Endodermal cell (in vitro differentiated cells): ENCODE data around the gene ISG20. TPM values are rescaled to one million over a fixed set of nuclear protein-coding genes. Genes with fewer than 3 reads are reported as not detected.
A peak's percentile ranks its signal among the peaks of the same experiment; 100 is the strongest.

Experiments
- DNase-seq: peaks from one replicate; pipeline ENCODE4 v3.0.0-alpha.2; 2017
- H3K27ac ChIP-seq: 2 replicates; pipeline ENCODE4 v1.5.1; 2013; ENCODE audit warnings: mild to moderate bottlenecking, low read depth, low read length, moderate library complexity
- H3K27me3 ChIP-seq: 2 replicates; pipeline ENCODE4 v1.6.1; 2013; ENCODE audit warnings: mild to moderate bottlenecking, low read length, moderate library complexity; ENCODE audit not compliant: insufficient read depth, control insufficient read depth, poor library complexity, severe bottlenecking
- H3K36me3 ChIP-seq: 2 replicates; pipeline ENCODE4 v1.7.0; 2013; ENCODE audit warnings: mild to moderate bottlenecking, low read length, moderate library complexity; ENCODE audit not compliant: control insufficient read depth, insufficient read depth
- H3K4me1 ChIP-seq: one replicate; pipeline ENCODE4 v1.7.0; 2013; ENCODE audit warnings: low read length; ENCODE audit not compliant: control insufficient read depth, insufficient read depth
- H3K4me3 ChIP-seq: 2 replicates; pipeline ENCODE4 v1.5.1; 2013; ENCODE audit warnings: mild to moderate bottlenecking, low read length, moderate library complexity
- H3K9ac ChIP-seq: 2 replicates; pipeline ENCODE4 v1.6.1; 2013; ENCODE audit warnings: mild to moderate bottlenecking, low read length, moderate library complexity; ENCODE audit not compliant: poor library complexity, severe bottlenecking; ENCODE audit errors: extremely low read depth
- H3K9me3 ChIP-seq: 2 replicates; pipeline ENCODE4 v1.6.1; 2013; ENCODE audit warnings: mild to moderate bottlenecking, low read length, moderate library complexity; ENCODE audit not compliant: control insufficient read depth
- H3K27ac Mint-ChIP-seq: 2 replicates; pipeline ENCODE4 v1.8.0; 2020; ENCODE audit warnings: mixed read lengths
- H3K27me3 Mint-ChIP-seq: 2 replicates; pipeline ENCODE4 v1.8.0; 2021; ENCODE audit warnings: mild to moderate bottlenecking, mixed read lengths; ENCODE audit not compliant: insufficient read depth
- H3K36me3 Mint-ChIP-seq: 2 replicates; pipeline ENCODE4 v1.8.0; 2020; ENCODE audit warnings: low read depth, mixed read lengths
- H3K4me1 Mint-ChIP-seq: 2 replicates; pipeline ENCODE4 v1.8.0; 2020; ENCODE audit warnings: mixed read lengths
- H3K4me3 Mint-ChIP-seq: 2 replicates; pipeline ENCODE4 v1.8.0; 2020; ENCODE audit warnings: mild to moderate bottlenecking, moderate library complexity, mixed read lengths
- H3K9me3 Mint-ChIP-seq: 2 replicates; pipeline ENCODE4 v1.8.0; 2020; ENCODE audit warnings: mild to moderate bottlenecking, mixed read lengths
- WGBS, 2 experiments: methylation state at CpG; one replicate each; pipeline versions ENCODE4 v1.1.5 to v1.1.7; 2013; ENCODE audit warnings: missing lambda C conversion rate in 2 of 2, mixed read lengths in 1 of 2; ENCODE audit not compliant: insufficient coverage in 1 of 2, insufficient read length in 1 of 2; 5-methylcytosine and 5-hydroxymethylcytosine counted together
- total RNA-seq, 2 donors: library from RNA; stranded (reverse); fragmentation: NEBNext Ultra II Directional in 1 of 2; extraction: Animal tissue kit (Norgen Biotek cat#: 25700) in 1 of 2; gene quantifications; 2 replicates in 1 of 2; 3 replicates in 1 of 2; pipeline ENCODE4 v1.2.1, GENCODE V29; 2021
- TF ChIP-seq, protein P1 (sequence below): fragments of 200-600 bp; sonication (generic); conservative IDR thresholded peaks from 2 replicates; pipeline ENCODE4 v1.5.0; 2021; ENCODE audit warnings: antibody characterized with exemption, mild to moderate bottlenecking

ISG20 gene
- total RNA-seq, 2 donors from 2014 or later, result 9.3 to 11.4 TPM

DNA sequence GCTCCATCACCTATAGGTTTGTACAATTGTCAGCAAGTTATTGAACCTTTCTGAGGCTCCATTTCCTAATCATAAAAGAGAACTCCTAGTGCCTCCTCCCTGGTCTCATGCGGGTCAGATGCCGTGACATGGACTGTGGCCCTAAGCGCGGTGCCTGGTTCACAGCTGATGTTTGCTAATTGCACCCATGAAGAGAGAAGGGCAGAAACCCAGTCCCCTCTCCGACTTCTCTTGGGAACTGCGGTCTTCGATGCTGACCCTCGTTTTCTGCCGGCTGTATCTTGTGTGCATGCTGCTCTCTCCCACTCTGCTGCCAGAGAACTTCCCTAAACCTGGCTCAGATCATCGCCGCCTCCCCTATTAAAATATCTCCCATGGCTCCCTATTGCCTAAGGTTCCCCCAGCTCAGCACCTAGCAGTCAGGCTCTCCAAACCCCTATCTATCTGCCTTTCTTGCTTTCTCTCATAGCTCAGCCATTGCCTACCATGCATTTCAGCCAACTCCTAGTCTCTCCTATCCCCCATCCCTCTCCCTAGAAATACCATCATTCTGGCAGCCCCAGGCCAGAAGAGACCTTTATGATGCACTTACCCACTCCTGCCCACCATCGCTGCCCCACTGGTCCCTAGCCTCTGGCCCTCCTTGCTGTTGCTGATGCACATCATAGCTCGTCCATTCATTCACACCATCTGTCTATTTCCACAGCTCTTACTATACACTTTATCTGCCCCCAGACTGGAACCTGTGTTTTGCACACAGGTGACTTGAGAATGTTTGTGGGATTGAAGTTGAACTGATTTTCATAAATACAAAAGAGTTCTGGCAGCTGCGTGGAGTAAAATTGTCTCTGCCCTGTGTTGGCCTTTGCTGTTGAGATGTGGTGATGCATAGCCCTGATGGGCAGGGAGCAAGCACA is 6.6 kb downstream of the ISG20 start:
- no peak overlapping the region for H3K4me3 ChIP-seq
- Mint-ChIP-seq H3K27me3 (no peaks in the 10 kb centered on the region), H3K27ac (no peak overlapping the region), H3K4me3 (no peak overlapping the region), H3K36me3 (peaks cover 3% of the 10 kb centered on the region), H3K4me1 (no peaks in the 10 kb centered on the region), H3K9me3 (no peaks in the 10 kb centered on the region)
- no peaks in the 10 kb centered on the region for H3K9me3 ChIP-seq
- 92 to 95% methylated on average over 12 to 14 of the region's 14 CpGs for WGBS, 2 experiments
- TF ChIP-seq, protein P1, sequence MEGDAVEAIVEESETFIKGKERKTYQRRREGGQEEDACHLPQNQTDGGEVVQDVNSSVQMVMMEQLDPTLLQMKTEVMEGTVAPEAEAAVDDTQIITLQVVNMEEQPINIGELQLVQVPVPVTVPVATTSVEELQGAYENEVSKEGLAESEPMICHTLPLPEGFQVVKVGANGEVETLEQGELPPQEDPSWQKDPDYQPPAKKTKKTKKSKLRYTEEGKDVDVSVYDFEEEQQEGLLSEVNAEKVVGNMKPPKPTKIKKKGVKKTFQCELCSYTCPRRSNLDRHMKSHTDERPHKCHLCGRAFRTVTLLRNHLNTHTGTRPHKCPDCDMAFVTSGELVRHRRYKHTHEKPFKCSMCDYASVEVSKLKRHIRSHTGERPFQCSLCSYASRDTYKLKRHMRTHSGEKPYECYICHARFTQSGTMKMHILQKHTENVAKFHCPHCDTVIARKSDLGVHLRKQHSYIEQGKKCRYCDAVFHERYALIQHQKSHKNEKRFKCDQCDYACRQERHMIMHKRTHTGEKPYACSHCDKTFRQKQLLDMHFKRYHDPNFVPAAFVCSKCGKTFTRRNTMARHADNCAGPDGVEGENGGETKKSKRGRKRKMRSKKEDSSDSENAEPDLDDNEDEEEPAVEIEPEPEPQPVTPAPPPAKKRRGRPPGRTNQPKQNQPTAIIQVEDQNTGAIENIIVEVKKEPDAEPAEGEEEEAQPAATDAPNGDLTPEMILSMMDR, result no peak
- H3K36me3 ChIP-seq, result peaks cover 12% of the 10 kb centered on the region
- no peaks in the 10 kb centered on the region for H3K27me3 ChIP-seq
- no peak overlapping the region for H3K27ac ChIP-seq
- peak; percentile 28 for DNase-seq
- no peaks in the 10 kb centered on the region for H3K4me1 ChIP-seq
- H3K9ac ChIP-seq, result no peak overlapping the region

DNA sequence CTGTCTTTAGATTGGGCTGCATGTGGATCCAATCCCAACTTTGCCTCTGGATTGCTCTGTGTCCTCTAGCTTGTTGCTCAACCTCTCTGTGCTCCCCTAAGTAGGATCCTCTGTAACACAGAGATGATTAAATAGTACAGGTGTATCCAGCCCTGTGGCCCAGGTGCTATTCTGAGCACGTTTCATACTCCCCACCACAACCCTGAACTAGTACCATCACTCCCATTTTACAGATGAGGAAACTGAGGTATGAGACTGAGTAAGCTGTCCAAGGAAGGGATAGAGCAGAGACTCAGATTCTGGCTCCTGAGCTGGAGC is 7.2 kb downstream of the ISG20 start:
- Histone ChIP-seq H3K36me3 (peaks cover 12% of the 10 kb centered on the region), H3K9me3 (no peaks in the 10 kb centered on the region), H3K27ac (no peak overlapping the region), H3K4me3 (no peak overlapping the region), H3K27me3 (no peaks in the 10 kb centered on the region), H3K9ac (no peak overlapping the region), H3K4me1 (no peaks in the 10 kb centered on the region)
- 78 to 100% methylated on average over 1 of the region's 1 CpG for WGBS, 2 experiments
- TF ChIP-seq, protein P1, result no peak
- Mint-ChIP-seq H3K36me3 (peaks cover 3% of the 10 kb centered on the region), H3K9me3 (no peaks in the 10 kb centered on the region), H3K27me3 (no peaks in the 10 kb centered on the region), H3K4me3 (no peak overlapping the region), H3K4me1 (no peaks in the 10 kb centered on the region), H3K27ac (no peak overlapping the region)
- peak; percentile 21 for DNase-seq

DNA sequence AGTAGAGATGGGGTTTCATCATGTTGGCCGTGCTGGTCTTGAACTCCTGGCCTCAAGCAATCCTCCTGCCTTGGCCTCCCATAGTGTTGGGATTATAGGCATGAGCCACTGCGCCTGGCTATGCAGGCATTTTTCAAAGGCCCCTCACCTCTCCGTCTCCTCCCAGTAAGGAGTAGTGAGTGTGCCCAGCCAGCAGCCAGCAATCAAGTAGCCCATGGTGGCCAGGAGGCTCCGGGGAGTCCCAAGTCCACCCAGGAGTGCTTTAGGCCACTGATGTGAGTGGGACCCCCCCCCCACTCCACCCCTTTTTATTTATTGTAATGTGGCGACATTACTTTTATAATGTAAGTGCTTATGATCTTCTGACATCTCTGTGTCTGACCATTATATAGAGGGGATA is 8.1 kb downstream of the ISG20 start:
- no peak overlapping the region for H3K9ac ChIP-seq
- no peaks in the 10 kb centered on the region for H3K9me3 ChIP-seq
- H3K27ac Mint-ChIP-seq, result no peak overlapping the region
- H3K27me3 ChIP-seq, result no peaks in the 10 kb centered on the region
- no peaks in the 10 kb centered on the region for H3K4me1 ChIP-seq
- H3K27me3 Mint-ChIP-seq, result no peaks in the 10 kb centered on the region
- no peak for DNase-seq
- no peak overlapping the region for H3K4me3 Mint-ChIP-seq
- peaks cover 12% of the 10 kb centered on the region for H3K36me3 ChIP-seq
- no peak overlapping the region for H3K4me3 ChIP-seq
- WGBS, 2 experiments, result 93 to 97% methylated on average over 3 to 5 of the region's 5 CpGs
- peaks cover 3% of the 10 kb centered on the region for H3K36me3 Mint-ChIP-seq
- no peaks in the 10 kb centered on the region for H3K4me1 Mint-ChIP-seq
- H3K9me3 Mint-ChIP-seq, result no peaks in the 10 kb centered on the region
- TF ChIP-seq, protein P1, result no peak
- no peak overlapping the region for H3K27ac ChIP-seq
